ENCODE data around the gene PLAGL2.
"Not testable (repeated sequence)": the region's sequence is repeated elsewhere in the genome, so short reads cannot be mapped to it uniquely, and the experiment has no call there.

The PLAGL2 gene

GRCh38 chr20:32179515-32179914, 28.0 kb downstream of the PLAGL2 start:
- H3K4me1 ChIP-seq: no peaks in the 10 kb centered on the region
- no peaks in the 10 kb centered on the region for H3K27me3 ChIP-seq (ENCODE audit: control insufficient read depth, insufficient read depth, low read length)
- H3K9ac ChIP-seq: no peak overlapping the region
- H3K9me3 ChIP-seq (ENCODE audit: control insufficient read depth, low read length): no peaks in the 10 kb centered on the region
- no peak for TF ChIP-seq CTCF (IDR thresholded peaks at IDR 0.05)
- H3K4me2 ChIP-seq (ENCODE audit: low read length): no peak overlapping the region
- H3K36me3 ChIP-seq (ENCODE audit: control insufficient read depth, insufficient read depth, low read length): no peaks in the 10 kb centered on the region
- H3K27ac ChIP-seq: no peak overlapping the region
- peaks cover 3% of the 10 kb centered on the region for H3K79me2 ChIP-seq
- H2AFZ ChIP-seq: no peak overlapping the region
- H3K4me3 ChIP-seq (ENCODE audit: low read depth, low read length): no peak overlapping the region

- not testable (repeated sequence) for H3K27ac ChIP-seq; H3K9ac ChIP-seq; H3K79me2 ChIP-seq; H2AFZ ChIP-seq; H3K4me1 ChIP-seq; H3K36me3 ChIP-seq (ENCODE audit: control insufficient read depth, insufficient read depth, low read length); H3K4me3 ChIP-seq (ENCODE audit: low read depth, low read length); H3K9me3 ChIP-seq (ENCODE audit: control insufficient read depth, low read length); H3K27me3 ChIP-seq (ENCODE audit: control insufficient read depth, insufficient read depth, low read length); H3K4me2 ChIP-seq (ENCODE audit: low read length)
Measured at GRCh38 chr20:32177696-32178095, 29.8 kb downstream of the PLAGL2 start.

- Histone ChIP-seq H3K4me2 (ENCODE audit: low read length) (no peak overlapping the region), H3K9ac (no peak overlapping the region), H3K9me3 (ENCODE audit: control insufficient read depth, low read length) (no peaks in the 10 kb centered on the region), H3K27me3 (ENCODE audit: control insufficient read depth, insufficient read depth, low read length) (no peaks in the 10 kb centered on the region), H3K4me3 (ENCODE audit: low read depth, low read length) (no peak overlapping the region), H3K4me1 (peaks cover 2% of the 10 kb centered on the region), H2AFZ (no peak overlapping the region), H3K79me2 (no peaks in the 10 kb centered on the region), H3K36me3 (ENCODE audit: control insufficient read depth, insufficient read depth, low read length) (no peaks in the 10 kb centered on the region), H3K27ac (no peak overlapping the region)
- no peak for TF ChIP-seq CTCF (IDR thresholded peaks at IDR 0.05)
Measured at GRCh38 chr20:32168184-32168910, 39.2 kb downstream of the PLAGL2 start.

GRCh38 chr20:32167552-32167951, 40.0 kb downstream of the PLAGL2 start:
- Histone ChIP-seq H2AFZ (no peak overlapping the region), H3K27me3 (ENCODE audit: control insufficient read depth, insufficient read depth, low read length) (no peaks in the 10 kb centered on the region), H3K9ac (no peak overlapping the region), H3K27ac (no peak overlapping the region), H3K9me3 (ENCODE audit: control insufficient read depth, low read length) (no peaks in the 10 kb centered on the region), H3K4me1 (peaks cover 2% of the 10 kb centered on the region), H3K36me3 (ENCODE audit: control insufficient read depth, insufficient read depth, low read length) (no peaks in the 10 kb centered on the region), H3K4me3 (ENCODE audit: low read depth, low read length) (no peak overlapping the region), H3K79me2 (no peaks in the 10 kb centered on the region), H3K4me2 (ENCODE audit: low read length) (no peak overlapping the region)
- TF ChIP-seq CTCF (IDR thresholded peaks at IDR 0.05): no peak

- H3K4me3 ChIP-seq (ENCODE audit: low read depth, low read length): no peak overlapping the region
- H3K27me3 ChIP-seq (ENCODE audit: control insufficient read depth, insufficient read depth, low read length): no peaks in the 10 kb centered on the region
- no peak for TF ChIP-seq CTCF (IDR thresholded peaks at IDR 0.05)
- peaks cover 2% of the 10 kb centered on the region for H3K4me1 ChIP-seq
- H3K4me2 ChIP-seq (ENCODE audit: low read length): no peak overlapping the region
- no peaks in the 10 kb centered on the region for H3K9me3 ChIP-seq (ENCODE audit: control insufficient read depth, low read length)
- H3K9ac ChIP-seq: no peak overlapping the region
- H2AFZ ChIP-seq: no peak overlapping the region
- no peaks in the 10 kb centered on the region for H3K79me2 ChIP-seq
- H3K27ac ChIP-seq: no peak overlapping the region
- H3K36me3 ChIP-seq (ENCODE audit: control insufficient read depth, insufficient read depth, low read length): no peaks in the 10 kb centered on the region
Measured at GRCh38 chr20:32165836-32166545, 41.6 kb downstream of the PLAGL2 start.

Data from parathyroid adenoma (tissue), 2 donors.